OCI-LY7 (cell line): ENCODE data around the gene GRID1. TPM values are rescaled to one million over a fixed set of nuclear protein-coding genes. Genes with fewer than 3 reads are reported as not detected.

Source experiments
- BruUV-seq: library from RNA; stranded (reverse); fragments of 400-500 nt; replicated peaks from 2 replicates; lab custom pipeline; 2021; lab: Mats Ljungman, UMichigan
- CTCF ChIA-PET: fragments of 300-600 bp; sonication (Branson Sonifier 250); formaldehyde crosslinking; loops from one replicate; lab custom pipeline; 2022; ENCODE audit warnings: antibody characterized with exemption; ENCODE audit not compliant: unreplicated experiment; lab: Charles Lee
- POLR2A ChIA-PET: fragments of 300-600 bp; sonication (Branson Sonifier 250); formaldehyde crosslinking; loops from one replicate; lab custom pipeline; 2022; ENCODE audit warnings: antibody characterized with exemption; lab: Charles Lee
- DNase-seq: peaks from one replicate; pipeline ENCODE4 v3.0.0-alpha.2; 2015; ENCODE audit warnings: low spot score
- H2AFZ ChIP-seq: fragments of 200-600 bp; sonication (generic), shearing (Covaris generic); 2 replicates; pipeline ENCODE4 v1.6.1; 2014; ENCODE audit warnings: mild to moderate bottlenecking, antibody characterized with exemption, low read length, moderate library complexity
- H3K27ac ChIP-seq: fragments of 200-600 bp; sonication (generic); 2 replicates; pipeline ENCODE4 v1.5.1; 2014; ENCODE audit warnings: mixed run types, low read depth, mild to moderate bottlenecking, moderate library complexity, low read length, inconsistent platforms; ENCODE audit not compliant: poor library complexity, severe bottlenecking
- H3K36me3 ChIP-seq: fragments of 200-600 bp; sonication (generic); 2 replicates; pipeline ENCODE4 v1.6.1; 2014; ENCODE audit warnings: mild to moderate bottlenecking, antibody characterized with exemption, low read length, moderate library complexity, mixed read lengths; ENCODE audit not compliant: insufficient read depth
- H3K4me1 ChIP-seq: fragments of 200-600 bp; sonication (generic); 2 replicates; pipeline ENCODE4 v1.5.1; 2014; ENCODE audit warnings: mild to moderate bottlenecking, low read length; ENCODE audit not compliant: insufficient read depth, poor library complexity, severe bottlenecking
- H3K4me2 ChIP-seq: fragments of 200-600 bp; sonication (generic); 2 replicates; pipeline ENCODE4 v1.6.1; 2014; ENCODE audit warnings: mild to moderate bottlenecking, low read length
- H3K4me3 ChIP-seq: fragments of 200-600 bp; sonication (generic); 2 replicates; pipeline ENCODE4 v1.5.1; 2014; ENCODE audit warnings: mild to moderate bottlenecking, low read depth, low read length; ENCODE audit not compliant: poor library complexity, severe bottlenecking
- H3K79me2 ChIP-seq: fragments of 200-600 bp; sonication (generic); 2 replicates; pipeline ENCODE4 v1.6.1; 2016; ENCODE audit warnings: low read depth, mild to moderate bottlenecking, low read length, moderate library complexity, mixed read lengths; ENCODE audit not compliant: insufficient read depth
- H3K9me2 ChIP-seq: fragments of 200-600 bp; sonication (generic); 2 replicates; pipeline ENCODE4 v1.6.1; 2016; ENCODE audit warnings: mild to moderate bottlenecking, low read length, mixed read lengths; ENCODE audit not compliant: insufficient read depth
- H3K9me3 ChIP-seq: fragments of 200-600 bp; sonication (generic); 2 replicates; pipeline ENCODE4 v1.6.1; 2014; ENCODE audit warnings: mild to moderate bottlenecking, mixed run types, low read length, mixed read lengths
- H4K20me1 ChIP-seq: fragments of 200-600 bp; sonication (generic); 2 replicates; pipeline ENCODE4 v1.6.1; 2014; ENCODE audit warnings: mild to moderate bottlenecking, antibody characterized with exemption, low read length, moderate library complexity, mixed read lengths; ENCODE audit not compliant: insufficient read depth
- CTCF ChIP-seq: fragments of 200-600 bp; sonication (generic); conservative IDR thresholded peaks from 2 replicates; pipeline ENCODE4 v1.5.1; 2014; ENCODE audit warnings: mild to moderate bottlenecking, antibody characterized with exemption, low read length, moderate library complexity, mixed read lengths
- EZH2phosphoT487 ChIP-seq: fragments of 200-600 bp; sonication (generic); IDR thresholded peaks from 2 replicates; pipeline ENCODE4 v1.6.1; 2018; ENCODE audit warnings: low read depth, borderline replicate concordance, mild to moderate bottlenecking, mixed run types, antibody characterized with exemption, low read length, moderate library complexity, mixed read lengths
- intact Hi-C: fragments of 100-400 bp; cut with micrococcal nuclease; formaldehyde crosslinking; loops from one replicate; pipeline ENCODE4 v1.10.0; 2022; ENCODE audit not compliant: unreplicated experiment
- total RNA-seq, 2 experiments: library from RNA; depleted of rRNA in 1 of 2; stranded (reverse); fragments of >200 nt in 1 of 2; shearing (Covaris generic) in 1 of 2; gene quantifications; 2 replicates each; pipeline ENCODE4 v1.2.3, GENCODE V29; 2014 to 2022

The GRID1 gene
- total RNA-seq, 2 experiments from 2014 or later, result 1.6 to 3.7 TPM

- H3K27ac ChIP-seq, result no peak overlapping the region
- H3K9me3 ChIP-seq, result no peaks in the 10 kb centered on the region
- no peaks in the 10 kb centered on the region for H4K20me1 ChIP-seq
- ChIA-PET CTCF (interaction anchor here (0.6 to 1.6 kb wide), 3 partner anchors 12 to 197 kb away, joined by 3 to 6 read pairs (median 6); no protein-coding TSS in a partner anchor), POLR2A (interaction anchor here (0.5 to 7.8 kb wide), 7 partner anchors 9 to 1725 kb away, joined by 3 to 53 read pairs (median 3); no protein-coding TSS in a partner anchor)
- BruUV-seq, result no TSS peak
- peaks cover 22% of the 10 kb centered on the region; the same call in 1 of the 2 replicates for H3K79me2 ChIP-seq
- no peak for DNase-seq
- H3K4me2 ChIP-seq, result no peak overlapping the region
- no peak overlapping the region for H2AFZ ChIP-seq
- H3K9me2 ChIP-seq, result no peaks in the 10 kb centered on the region
- TF ChIP-seq EZH2phosphoT487 (no peak), CTCF (no peak)
- peaks cover 46% of the 10 kb centered on the region for H3K4me1 ChIP-seq
- intact Hi-C loops, result no loop called here
- no peak overlapping the region for H3K4me3 ChIP-seq
- H3K36me3 ChIP-seq, result peaks cover 13% of the 10 kb centered on the region
Measured at GRCh38 chr10:86388119-86388704, 21.6 kb upstream of the GRID1 start.

GRCh38 chr10:86387178-86387794 lies 20.7 kb upstream of the GRID1 start:
- ChIA-PET CTCF (no interaction called here), POLR2A (interaction anchor here (0.6 to 2.0 kb wide), 5 partner anchors 13 to 190 kb away, joined by 3 to 5 read pairs (median 3); no protein-coding TSS in a partner anchor)
- peaks cover 21% of the 10 kb centered on the region; the same call in 1 of the 2 replicates for H3K79me2 ChIP-seq
- no peaks in the 10 kb centered on the region for H3K9me3 ChIP-seq
- peaks cover 37% of the 10 kb centered on the region for H3K4me1 ChIP-seq
- intact Hi-C loops, result no loop called here
- TF ChIP-seq EZH2phosphoT487, result no peak
- peak; percentile 58 for TF ChIP-seq CTCF
- no peak overlapping the region for H3K4me2 ChIP-seq
- H3K9me2 ChIP-seq, result no peaks in the 10 kb centered on the region
- H3K27ac ChIP-seq, result no peak overlapping the region
- no peak for DNase-seq
- no peak overlapping the region for H3K4me3 ChIP-seq
- no TSS peak for BruUV-seq
- peaks cover 13% of the 10 kb centered on the region for H3K36me3 ChIP-seq
- no peak overlapping the region for H2AFZ ChIP-seq
- no peaks in the 10 kb centered on the region for H4K20me1 ChIP-seq
